ENCODE measurements around the gene TRIP4.

GRCh38 chr15:64483749-64484148, 96.1 kb downstream of the TRIP4 start:
- TF ChIP-seq CTCF (IDR thresholded peaks at IDR 0.05; ENCODE audit: poor library complexity, severe bottlenecking) (no peak), EZH2 (IDR thresholded peaks at IDR 0.05; ENCODE audit: borderline replicate concordance, insufficient read depth, low read length, poor library complexity, severe bottlenecking) (no peak), POLR2AphosphoS5 (IDR thresholded peaks at IDR 0.05) (no peak), EP300 (conservative IDR thresholded peaks at IDR 0.05; ENCODE audit: poor library complexity, severe bottlenecking) (no peak), SMC3 (conservative IDR thresholded peaks at IDR 0.05; ENCODE audit: poor library complexity) (no peak), MXI1 (conservative IDR thresholded peaks at IDR 0.05; ENCODE audit: poor library complexity, severe bottlenecking) (no peak), RAD21 (conservative IDR thresholded peaks at IDR 0.05) (no peak)
